ENCODE measurements around the gene CAMK1G. TPM values are rescaled to one million over a fixed set of nuclear protein-coding genes. Genes with fewer than 3 reads are reported as not detected.
A peak's percentile ranks its signal among the peaks of the same experiment; 100 is the strongest.

Gene CAMK1G
- total RNA-seq, 1 experiment from 2014 or later = 21.2 TPM

- BruUV-seq (replicated peaks) = no TSS peak
- ChIA-PET CTCF (no interaction called here), POLR2A (ENCODE audit: low non-redundant PET) (no interaction called here)
- no peak for DNase-seq (ENCODE audit: low spot score)
- H3K36me3 ChIP-seq (ENCODE audit: insufficient read depth, low read length, poor library complexity, severe bottlenecking) = no peaks in the 10 kb centered on the region
- peaks cover 17% of the 10 kb centered on the region for H3K4me1 ChIP-seq (ENCODE audit: insufficient read depth, low read length, poor library complexity, severe bottlenecking)
- TF ChIP-seq CTCF (conservative IDR thresholded peaks at IDR 0.05; ENCODE audit: low read depth, low read length) (no peak), EZH2 (IDR thresholded peaks at IDR 0.05; ENCODE audit: borderline replicate concordance, low read depth, low read length, poor library complexity, severe bottlenecking) (no peak)
- no peak overlapping the region for H3K4me3 ChIP-seq (ENCODE audit: low read depth, low read length, poor library complexity, severe bottlenecking)
- H3K27me3 ChIP-seq (replicated peaks; ENCODE audit: insufficient read depth, low read depth, low read length, poor library complexity) = peaks cover 39% of the 10 kb centered on the region
- H3K27ac ChIP-seq (ENCODE audit: low read depth, low read length, poor library complexity, severe bottlenecking) = no peak overlapping the region
- no peaks in the 10 kb centered on the region for H3K9me3 ChIP-seq (ENCODE audit: low read depth, low read length, poor library complexity, severe bottlenecking)
- intact Hi-C loops (cut with micrococcal nuclease; ENCODE audit: unreplicated experiment) = no loop called here
Measured at GRCh38 chr1:209544098-209544497, 39.4 kb upstream of the CAMK1G start.

GRCh38 chr1:209545423-209545822 is 38.1 kb upstream of the CAMK1G start:
- ChIA-PET CTCF (no interaction called here), POLR2A (ENCODE audit: low non-redundant PET) (no interaction called here)
- no TSS peak for BruUV-seq (replicated peaks)
- Histone ChIP-seq H3K4me1 (ENCODE audit: insufficient read depth, low read length, poor library complexity, severe bottlenecking) (peaks cover 17% of the 10 kb centered on the region), H3K27me3 (replicated peaks; ENCODE audit: insufficient read depth, low read depth, low read length, poor library complexity) (peaks cover 40% of the 10 kb centered on the region), H3K9me3 (ENCODE audit: low read depth, low read length, poor library complexity, severe bottlenecking) (no peaks in the 10 kb centered on the region), H3K36me3 (ENCODE audit: insufficient read depth, low read length, poor library complexity, severe bottlenecking) (no peaks in the 10 kb centered on the region), H3K27ac (ENCODE audit: low read depth, low read length, poor library complexity, severe bottlenecking) (no peak overlapping the region), H3K4me3 (ENCODE audit: low read depth, low read length, poor library complexity, severe bottlenecking) (no peak overlapping the region)
- intact Hi-C loops (cut with micrococcal nuclease; ENCODE audit: unreplicated experiment) = no loop called here
- TF ChIP-seq CTCF (conservative IDR thresholded peaks at IDR 0.05; ENCODE audit: low read depth, low read length) (no peak), EZH2 (IDR thresholded peaks at IDR 0.05; ENCODE audit: borderline replicate concordance, low read depth, low read length, poor library complexity, severe bottlenecking) (no peak)
- DNase-seq (ENCODE audit: low spot score) = no peak

GRCh38 chr1:209546390-209547085 is 37.0 kb upstream of the CAMK1G start:
- ChIA-PET CTCF (no interaction called here), POLR2A (ENCODE audit: low non-redundant PET) (no interaction called here)
- Histone ChIP-seq H3K9me3 (ENCODE audit: low read depth, low read length, poor library complexity, severe bottlenecking) (no peaks in the 10 kb centered on the region), H3K4me1 (ENCODE audit: insufficient read depth, low read length, poor library complexity, severe bottlenecking) (peaks cover 17% of the 10 kb centered on the region), H3K36me3 (ENCODE audit: insufficient read depth, low read length, poor library complexity, severe bottlenecking) (no peaks in the 10 kb centered on the region), H3K27ac (ENCODE audit: low read depth, low read length, poor library complexity, severe bottlenecking) (no peak overlapping the region), H3K27me3 (replicated peaks; ENCODE audit: insufficient read depth, low read depth, low read length, poor library complexity) (peaks cover 42% of the 10 kb centered on the region), H3K4me3 (ENCODE audit: low read depth, low read length, poor library complexity, severe bottlenecking) (no peak overlapping the region)
- TF ChIP-seq EZH2 (IDR thresholded peaks at IDR 0.05; ENCODE audit: borderline replicate concordance, low read depth, low read length, poor library complexity, severe bottlenecking) (no peak), CTCF (conservative IDR thresholded peaks at IDR 0.05; ENCODE audit: low read depth, low read length) (no peak)
- peak; percentile 66 for DNase-seq (ENCODE audit: low spot score)
- BruUV-seq (replicated peaks) = no TSS peak
- intact Hi-C loops (cut with micrococcal nuclease; ENCODE audit: unreplicated experiment) = no loop called here

All from A673 (cell line).